HG03066 (cell line): ENCODE data around the gene SPRED1.
"Not testable (repeated sequence)": the region's sequence is repeated elsewhere in the genome, so short reads cannot be mapped to it uniquely, and the experiment has no call there.

Experiments used
- ATAC-seq: cut with Tn5 transposase; IDR thresholded peaks from one replicate; pipeline ENCODE4 v1.9.1; 2021; ENCODE audit warnings: low read depth; ENCODE audit not compliant: unreplicated experiment

The SPRED1 gene

DNA sequence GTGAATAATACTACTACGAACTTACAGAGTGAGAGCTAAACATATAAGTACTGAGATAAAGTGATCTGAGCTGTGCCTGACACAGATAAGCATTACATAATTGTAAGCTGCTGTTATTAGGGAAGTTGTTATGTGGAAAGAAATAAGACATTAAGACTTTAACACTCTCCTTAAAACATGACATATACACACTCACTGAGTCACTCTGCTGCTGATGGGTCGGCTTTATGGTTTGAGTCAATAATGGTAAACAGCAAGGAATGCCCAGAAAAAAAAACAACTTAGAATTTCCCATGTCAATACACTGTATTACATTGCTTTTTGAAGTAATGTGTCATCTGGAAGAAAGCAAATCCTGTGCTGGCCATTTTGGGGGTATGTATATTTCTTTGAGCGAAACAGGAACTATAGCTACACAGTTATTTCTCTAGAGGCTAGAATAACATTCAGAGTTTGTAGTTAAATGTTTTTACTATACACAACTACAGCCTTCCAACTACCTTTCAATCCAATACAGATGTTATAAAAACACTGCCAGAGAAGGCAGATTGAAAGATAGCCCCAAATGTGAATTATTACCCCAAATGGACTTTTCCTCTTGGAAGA lies 22.8 kb upstream of the SPRED1 start:
- no peak for ATAC-seq

DNA sequence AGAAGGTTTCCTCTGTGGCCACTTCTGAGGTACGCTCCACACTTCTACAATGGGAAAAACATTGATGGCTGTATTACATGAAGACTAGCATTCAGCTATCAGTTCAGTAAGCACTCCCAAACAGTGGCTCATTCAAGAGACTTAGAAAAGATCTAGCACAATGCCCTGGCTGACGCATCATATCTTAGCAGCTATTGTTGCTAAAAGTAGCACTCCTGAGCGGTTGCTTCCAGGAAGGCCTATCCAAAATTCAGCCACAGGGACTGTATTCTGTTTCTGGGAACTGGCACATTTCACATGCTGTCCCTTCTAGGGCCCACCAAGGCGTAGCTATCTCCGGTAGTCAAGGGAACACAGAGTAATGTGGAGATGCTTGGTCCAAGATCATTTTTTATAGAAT lies 21.2 kb upstream of the SPRED1 start:
- ATAC-seq, result no peak

DNA sequence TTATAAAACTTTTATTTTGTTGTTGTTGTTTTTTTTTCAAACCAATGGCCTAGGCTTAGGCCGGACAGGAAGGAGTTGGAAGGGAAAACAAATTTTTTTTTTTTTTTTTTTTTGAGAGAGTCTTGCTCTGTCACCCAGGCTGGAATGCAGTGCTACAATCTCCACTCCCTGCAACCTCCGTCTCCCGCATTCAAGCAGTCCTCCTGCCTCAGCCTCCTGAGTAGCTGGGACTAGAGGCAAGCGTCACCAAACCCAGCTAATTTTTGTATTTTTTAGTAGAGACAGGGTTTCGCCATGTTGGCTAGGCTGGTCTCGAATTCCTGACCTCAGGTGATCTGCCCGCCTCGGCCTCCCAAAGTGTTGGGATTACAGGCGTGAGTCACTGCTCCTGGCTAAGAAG lies 15.6 kb upstream of the SPRED1 start:
- not testable (repeated sequence) for ATAC-seq

DNA sequence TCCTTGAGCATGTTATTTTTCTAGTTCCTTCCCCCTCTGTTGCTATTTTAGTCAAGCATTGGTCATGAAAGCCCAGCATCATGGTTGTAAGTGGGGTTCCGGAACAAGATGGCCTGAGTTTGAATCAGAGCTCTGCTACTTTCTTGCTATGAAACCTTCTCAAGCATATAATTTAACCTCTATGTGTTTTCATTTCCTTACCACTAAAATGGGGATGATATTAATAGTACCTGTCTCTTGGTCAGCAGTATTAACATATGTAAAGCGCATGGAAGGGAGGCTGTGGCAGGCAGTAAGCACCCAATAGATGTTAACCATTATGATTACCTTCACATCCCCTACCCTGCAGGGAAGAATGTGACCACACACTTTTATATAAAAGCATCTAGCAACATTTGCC lies 14.3 kb upstream of the SPRED1 start:
- peak; percentile 71 for ATAC-seq

DNA sequence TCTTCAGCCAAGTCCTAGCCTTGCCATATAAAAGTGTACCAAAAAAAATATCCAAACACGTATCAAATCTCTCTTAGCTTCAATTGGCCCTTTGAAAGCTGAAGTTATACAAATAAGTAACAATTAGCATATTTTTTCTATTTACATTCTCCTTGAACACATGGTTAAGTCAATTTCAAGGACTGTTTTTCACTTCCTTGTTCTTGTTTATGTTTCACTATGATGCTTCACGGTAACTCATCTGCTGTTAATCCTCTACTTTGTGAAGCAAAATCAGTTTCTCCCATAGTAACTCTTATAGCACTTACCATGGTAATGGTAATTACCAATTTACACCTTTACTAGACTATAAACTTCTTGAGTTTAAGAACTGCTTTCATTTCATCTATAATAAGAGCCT lies 10.6 kb upstream of the SPRED1 start:
- ATAC-seq, result peak; percentile 82

DNA sequence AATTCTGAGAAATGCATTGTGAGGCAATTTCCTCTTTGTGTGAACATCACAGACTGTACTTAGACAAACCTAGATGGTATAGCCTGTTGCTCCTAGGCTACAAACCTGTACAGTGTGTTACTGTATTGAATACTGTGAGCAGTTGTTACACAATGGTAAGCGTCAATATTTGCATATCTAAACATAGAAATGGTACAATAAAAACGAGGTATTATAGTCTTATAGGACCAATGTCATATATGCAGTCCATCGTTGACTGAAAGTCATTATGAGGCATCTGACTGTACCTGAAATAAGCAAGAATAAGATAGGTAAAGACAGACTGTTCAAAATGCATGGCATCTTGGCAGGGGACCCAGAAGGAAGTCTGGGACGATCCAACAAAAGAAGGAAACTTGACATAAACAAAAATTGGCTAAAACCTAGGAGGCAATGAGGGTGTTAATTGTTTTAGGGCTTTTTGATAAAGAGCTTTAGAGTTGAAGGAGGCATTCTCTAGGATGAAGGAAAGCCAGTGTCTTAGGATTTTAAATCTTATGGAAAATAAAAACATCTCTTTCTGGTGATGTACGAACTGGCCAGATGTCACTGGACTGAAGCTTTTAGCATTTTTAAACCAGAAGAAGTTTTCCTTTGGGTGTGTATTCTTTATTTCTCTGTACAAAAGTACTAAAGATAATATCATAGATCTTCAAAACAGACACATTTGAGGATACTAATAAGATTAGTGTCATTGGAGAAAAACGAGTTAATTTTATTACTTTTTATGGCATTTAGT lies 9.2 kb upstream of the SPRED1 start:
- ATAC-seq, result no peak

DNA sequence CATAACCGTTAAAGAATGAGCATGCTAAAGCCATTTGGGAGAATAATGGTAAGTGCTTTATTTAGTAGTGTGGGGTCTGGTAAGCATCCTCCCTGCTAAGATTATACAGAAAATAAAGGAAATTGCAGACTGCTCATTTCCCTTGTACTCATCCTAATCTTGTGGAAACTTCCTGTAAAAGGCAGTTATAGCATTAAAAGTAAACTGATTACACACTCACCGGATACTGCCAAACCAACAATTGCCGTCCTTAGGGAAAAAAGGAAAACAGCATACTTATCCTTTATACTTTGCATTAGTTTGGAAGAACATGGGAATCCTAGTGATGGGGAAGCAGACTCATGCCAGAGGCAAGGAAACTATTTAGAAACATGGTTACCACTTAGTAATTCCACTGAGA lies 5.3 kb upstream of the SPRED1 start:
- no peak for ATAC-seq

DNA sequence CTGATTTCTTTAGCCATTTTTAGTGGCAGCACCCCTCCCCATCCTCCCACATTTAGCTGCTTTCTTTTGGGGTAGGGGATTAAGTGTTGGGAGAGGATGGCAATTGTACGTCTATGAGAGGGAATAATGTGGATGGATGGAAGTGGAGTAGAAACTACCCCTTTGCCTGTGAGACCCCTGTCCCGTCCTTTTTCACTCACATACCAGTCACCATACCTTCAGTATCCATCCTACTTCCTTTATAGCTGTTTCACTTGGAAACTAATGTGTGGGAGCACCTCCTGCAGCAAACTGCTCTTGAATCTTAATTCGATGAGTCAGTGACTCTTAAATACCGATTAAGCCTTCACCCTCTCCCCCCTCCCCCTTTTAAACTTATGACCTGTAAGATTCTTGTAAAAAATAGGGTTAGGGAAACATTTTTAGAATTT lies 730 bp downstream of the SPRED1 start:
- ATAC-seq, result no peak

DNA sequence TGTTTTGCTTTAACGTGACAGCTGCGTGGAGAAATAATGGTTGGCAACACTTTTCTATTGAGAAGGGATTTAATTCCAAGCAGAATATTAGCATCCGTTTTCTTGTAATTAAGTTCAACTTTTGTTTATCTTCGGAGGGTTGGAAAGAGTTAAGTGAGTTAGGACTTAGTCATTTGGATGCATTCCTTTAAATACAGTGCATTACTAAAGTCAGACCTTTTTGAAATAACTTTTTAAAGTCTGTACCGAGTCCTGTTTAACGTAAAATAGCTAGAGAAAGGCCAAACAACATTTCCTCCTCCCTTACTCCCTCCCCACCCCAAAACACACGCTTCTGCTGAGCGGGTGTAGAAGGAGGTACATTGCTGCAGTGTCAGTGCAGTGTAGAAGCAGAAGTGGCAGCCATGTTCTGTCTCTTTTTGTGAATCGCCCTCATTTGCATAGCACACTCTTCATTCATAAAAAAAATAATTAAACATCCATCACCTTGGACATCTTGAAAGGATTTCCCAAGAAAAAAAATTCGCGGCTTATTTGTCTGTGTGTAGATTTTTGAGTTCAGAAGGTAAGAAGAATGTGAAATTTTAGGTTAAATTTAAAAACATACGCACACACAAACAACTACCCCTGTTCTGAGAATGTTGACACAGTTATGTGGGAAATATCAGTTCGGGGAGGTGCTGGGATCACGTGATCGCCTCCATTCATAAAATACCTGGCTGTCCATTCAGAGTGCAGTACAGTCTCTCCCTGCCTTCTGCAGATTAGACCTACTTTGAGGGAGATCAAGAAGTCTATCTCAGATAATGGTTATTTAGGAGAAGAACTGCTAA lies 1.6 kb downstream of the SPRED1 start:
- ATAC-seq, result peak; percentile 48

DNA sequence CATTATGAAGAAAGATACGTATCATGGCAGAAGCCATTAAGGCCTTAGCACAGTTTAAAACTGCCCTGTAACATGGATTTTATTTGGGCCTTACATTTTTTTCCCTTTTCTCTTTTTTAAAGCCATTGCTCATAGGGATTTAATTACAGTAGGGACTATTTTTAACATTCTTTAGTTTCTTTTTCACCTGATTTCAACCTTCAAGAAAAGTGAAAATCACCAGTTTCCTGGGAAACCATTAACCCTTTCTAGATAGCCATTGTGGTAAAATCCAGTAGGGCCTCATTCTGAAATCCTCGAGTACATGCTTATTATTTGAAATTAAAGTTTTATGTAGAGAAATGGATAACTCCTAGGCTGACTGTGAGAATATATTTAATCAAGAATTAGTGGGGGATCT lies 3.1 kb downstream of the SPRED1 start:
- ATAC-seq, result no peak

DNA sequence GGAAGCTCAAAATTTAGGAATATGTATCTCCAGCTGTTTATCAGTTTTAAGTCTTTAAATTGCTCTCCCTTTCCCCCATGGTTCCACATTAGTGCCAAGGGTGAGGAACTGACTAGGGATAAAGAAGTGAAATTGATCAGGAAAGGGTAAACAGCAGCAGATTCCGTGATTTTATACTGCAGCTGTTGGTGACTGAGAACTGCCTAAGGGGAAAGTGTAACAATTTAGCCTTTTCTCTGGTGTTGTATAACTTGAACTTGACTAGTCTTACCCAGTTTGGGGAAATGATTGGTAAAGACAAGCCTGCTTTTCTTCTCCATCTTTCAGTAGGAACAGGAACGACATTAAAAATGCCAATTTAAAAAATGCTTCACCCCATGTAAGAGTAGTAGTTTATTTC lies 5.0 kb downstream of the SPRED1 start:
- no peak for ATAC-seq

DNA sequence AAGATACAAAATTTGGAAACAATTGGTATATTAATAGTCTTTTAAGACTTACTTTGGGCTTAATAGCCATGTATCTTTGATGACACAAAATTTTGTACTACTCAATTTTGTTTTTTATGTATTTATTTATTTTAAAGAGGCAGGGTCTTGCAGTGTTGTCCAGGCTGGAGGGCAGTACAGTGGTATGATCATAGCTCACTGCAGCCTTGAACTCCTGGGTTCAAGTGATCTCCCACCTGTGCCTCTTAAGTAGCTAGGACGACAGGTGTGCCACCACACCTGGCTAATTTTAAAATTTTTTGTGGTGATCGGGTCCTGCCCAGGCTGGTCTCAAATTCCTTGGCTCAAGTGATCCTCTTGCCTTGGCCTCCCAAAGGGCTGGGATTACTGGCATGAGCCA lies 6.5 kb downstream of the SPRED1 start:
- ATAC-seq, result no peak

DNA sequence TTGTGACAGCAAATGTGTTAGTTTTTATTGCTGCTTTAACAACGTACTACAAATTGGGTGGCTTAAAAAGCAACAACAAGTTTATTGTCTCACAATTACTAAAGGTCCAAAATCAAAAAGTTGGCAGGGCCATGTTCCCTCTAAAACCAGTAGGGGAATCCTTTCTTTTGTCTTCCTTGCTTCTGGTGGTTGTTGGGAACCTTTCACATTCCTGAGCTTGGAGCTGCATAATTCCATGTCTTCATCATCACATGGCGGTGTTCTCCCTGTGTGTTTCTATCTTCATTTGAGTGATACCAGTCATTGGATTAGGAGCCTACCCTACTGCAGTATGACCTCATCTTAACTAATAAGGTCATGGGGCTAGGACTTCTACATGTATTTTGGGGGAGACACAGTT lies 7.4 kb downstream of the SPRED1 start:
- ATAC-seq, result no peak

DNA sequence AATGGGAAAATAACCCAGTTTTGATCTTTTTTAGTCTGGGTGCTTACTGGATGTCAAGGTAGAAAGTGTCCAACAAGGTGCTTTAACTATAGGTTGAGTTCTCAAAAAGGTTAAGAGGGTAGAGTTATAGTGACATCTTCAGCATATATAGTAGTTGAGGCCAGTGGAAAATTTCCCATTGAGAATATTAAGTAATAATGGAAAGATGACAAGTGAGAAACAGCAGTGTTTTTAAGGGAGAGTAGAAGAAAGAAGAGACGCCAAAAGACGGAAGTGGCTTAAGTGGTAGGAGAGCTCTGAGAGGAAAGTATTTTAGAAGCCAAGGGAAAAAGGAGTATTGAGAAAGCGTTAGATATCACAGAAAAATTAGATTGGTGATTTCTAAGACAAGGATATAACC lies 10.6 kb downstream of the SPRED1 start:
- no peak for ATAC-seq

DNA sequence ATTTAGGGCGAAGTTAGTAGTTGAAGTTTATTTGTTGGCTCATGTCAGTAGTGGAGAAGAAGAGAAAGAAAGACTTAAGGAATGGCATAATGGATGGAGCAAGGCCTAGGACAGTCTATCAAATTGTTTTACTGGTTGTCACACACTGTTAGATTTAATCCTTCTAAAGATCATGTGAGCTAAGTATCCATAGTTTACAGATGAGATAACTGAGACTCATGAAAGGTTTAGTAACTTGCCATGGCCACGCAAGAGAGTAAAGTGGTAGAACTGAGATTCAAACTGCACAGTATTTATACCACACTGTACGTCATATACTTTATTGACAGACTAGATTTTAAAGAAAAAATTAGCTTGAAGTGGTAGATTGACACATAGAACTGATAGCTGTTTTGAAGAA lies 11.4 kb downstream of the SPRED1 start:
- ATAC-seq, result no peak

DNA sequence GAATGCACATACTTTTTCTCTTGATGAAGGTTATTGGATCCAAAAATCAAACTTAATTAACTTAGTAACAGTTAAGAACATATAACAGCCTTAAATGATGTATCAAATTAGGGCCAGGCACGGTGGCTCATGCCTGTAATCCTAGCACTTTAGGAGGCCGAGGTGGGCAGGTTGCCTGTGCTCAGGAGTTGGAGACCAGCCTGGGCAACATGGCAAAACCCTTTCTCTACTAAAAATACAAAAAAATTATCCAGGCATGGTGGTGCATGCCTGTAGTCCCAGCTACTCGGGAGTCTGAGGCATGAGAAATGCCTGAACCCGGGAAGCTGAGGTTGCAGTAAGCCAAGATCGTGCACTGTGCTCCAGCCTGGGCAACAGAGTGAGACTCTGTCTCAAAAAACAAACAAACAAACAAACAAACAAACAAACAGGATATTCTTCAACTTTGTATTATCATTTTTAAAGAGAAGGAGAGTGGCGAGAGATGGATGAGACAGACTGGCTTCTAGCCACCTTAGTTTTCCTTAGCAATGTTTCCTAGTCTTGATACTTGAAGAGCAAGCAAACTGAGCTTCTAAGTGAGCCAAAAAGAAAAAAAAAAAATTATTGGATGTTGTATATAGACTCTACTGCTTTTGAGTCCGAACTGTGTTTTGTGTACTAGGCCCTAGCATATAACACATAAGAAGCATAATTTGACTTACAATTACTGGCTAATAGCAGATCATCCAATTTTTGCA lies 13.8 kb downstream of the SPRED1 start:
- no peak for ATAC-seq

DNA sequence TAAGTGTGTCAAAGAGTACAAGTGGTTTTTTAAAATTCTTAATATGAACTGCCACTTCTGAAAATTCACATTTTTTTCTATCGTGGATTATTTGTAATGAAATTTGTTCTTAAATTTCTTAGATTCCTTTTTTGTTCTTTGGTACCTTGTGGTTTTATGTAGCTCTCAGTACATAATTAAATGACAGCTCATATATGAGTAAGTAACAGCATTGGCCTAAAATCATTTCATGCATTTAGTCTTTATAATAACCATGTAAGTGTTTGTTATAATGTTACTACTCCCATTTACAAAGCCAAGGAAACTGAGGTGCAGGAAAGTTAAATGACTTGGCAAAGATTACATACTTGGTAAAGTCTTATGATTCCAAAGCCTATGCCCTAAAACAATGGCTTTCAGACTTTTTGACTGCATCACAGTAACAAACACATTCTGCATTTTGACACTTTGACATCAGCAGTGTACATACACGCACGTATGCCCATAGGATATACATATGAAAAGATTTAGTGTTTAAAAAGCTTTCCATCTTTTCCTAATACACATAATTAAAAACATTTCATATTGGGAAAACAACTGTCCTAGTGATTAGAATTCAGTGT lies 14.9 kb downstream of the SPRED1 start:
- ATAC-seq, result no peak

DNA sequence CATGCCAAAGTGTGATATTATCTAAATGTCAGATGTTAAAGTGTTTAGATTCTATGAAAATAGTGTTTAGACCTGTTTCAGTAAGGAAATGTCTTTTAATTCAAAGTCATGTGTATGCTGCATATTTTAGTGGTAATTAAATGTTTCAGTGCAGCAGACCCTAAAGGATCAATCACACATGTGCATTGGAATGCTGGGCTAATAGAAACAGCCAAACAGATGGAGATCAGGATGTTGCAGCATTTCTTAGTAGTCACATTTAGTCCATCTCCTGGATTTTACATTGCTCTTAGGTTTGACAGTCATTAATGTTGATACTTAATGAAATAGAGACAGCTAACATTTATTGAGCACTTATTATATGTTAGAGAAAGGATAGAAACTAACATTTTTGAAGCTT lies 18.5 kb downstream of the SPRED1 start:
- ATAC-seq, result no peak

DNA sequence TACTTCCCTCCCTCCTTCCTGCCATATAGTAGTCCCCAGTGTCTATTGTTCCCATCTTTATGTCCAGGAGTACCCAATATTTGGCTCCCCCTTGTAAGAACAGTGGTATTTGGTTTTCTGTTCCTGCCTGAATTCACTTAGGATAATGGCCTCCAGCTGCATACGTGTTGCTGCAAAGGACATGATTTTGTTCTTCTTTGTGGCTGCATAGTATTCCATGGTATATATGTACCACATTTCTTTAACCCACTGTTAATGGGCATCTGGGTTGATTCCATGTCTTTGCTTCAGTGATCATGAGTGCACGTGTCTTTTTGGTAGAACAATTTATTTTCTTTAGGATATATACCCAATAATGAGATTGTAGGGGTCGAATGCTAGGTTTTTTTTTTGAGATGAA lies 19.3 kb downstream of the SPRED1 start:
- no peak for ATAC-seq

DNA sequence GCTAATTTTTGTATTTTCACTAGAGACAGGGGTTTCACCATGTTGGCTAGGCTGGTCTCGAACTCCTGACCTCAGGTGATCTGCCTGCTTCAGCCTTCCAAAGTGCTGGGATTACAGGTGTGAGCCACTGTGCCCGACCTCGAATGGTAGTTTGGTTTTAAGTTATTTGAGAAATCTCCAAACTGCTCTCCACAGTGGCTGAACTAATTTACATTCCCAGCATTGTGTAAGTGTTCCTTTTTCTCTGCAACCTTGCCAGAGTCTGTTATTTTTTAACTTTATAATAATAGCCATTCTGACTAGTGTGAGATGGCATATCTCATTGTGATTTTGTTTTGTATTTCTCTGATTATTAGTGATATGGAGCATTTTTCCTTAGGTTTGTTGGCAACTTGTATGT lies 19.8 kb downstream of the SPRED1 start:
- ATAC-seq, result not testable (repeated sequence)

DNA sequence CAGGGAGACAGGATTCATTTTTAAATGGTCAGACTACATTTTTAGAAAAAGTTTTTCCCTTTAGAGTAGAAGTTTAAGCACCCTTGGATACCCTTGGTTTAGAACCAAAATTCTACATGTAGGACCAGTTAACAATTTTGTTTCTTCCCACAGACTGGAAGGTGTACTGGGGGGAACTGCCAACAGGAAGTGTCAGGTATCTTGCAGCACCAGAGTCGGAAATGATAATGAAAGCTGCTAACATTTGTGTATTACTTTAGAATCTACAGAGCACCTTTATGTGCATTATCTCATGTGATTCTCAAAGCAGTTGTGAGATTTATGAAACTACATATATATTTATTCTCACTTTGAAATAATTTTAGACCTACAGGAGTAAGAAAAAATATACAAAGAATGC lies 21.5 kb downstream of the SPRED1 start:
- ATAC-seq, result no peak
